Left ventricle myocardium inferior (tissue), 1 donor: ENCODE data around the gene MTO1. TPM values are rescaled to one million over a fixed set of nuclear protein-coding genes. Genes with fewer than 3 reads are reported as not detected.

Source experiments
- DNase-seq: peaks from one replicate; pipeline ENCODE4 v3.0.0-alpha.2; 2020
- H3K27ac ChIP-seq: fragments of 200-600 bp; replicated peaks from 2 replicates; pipeline ENCODE4 v1.8.0; 2021
- H3K27me3 ChIP-seq: fragments of 200-600 bp; 2 replicates; pipeline ENCODE4 v1.8.0; 2021; ENCODE audit warnings: low read depth
- H3K36me3 ChIP-seq: fragments of 200-600 bp; 2 replicates; pipeline ENCODE4 v1.8.0; 2021
- H3K4me1 ChIP-seq: fragments of 200-600 bp; 2 replicates; pipeline ENCODE4 v1.8.0; 2021
- H3K4me3 ChIP-seq: fragments of 200-600 bp; 2 replicates; pipeline ENCODE4 v1.8.0; 2021; ENCODE audit warnings: mild to moderate bottlenecking, moderate library complexity
- H3K9me3 ChIP-seq: fragments of 200-600 bp; replicated peaks from 2 replicates; pipeline ENCODE4 v1.8.0; 2021
- CTCF ChIP-seq: fragments of 200-600 bp; IDR thresholded peaks from 2 replicates; pipeline ENCODE4 v1.8.0; 2021; ENCODE audit warnings: antibody characterized with exemption, mild to moderate bottlenecking, borderline replicate concordance
- intact Hi-C: fragments of 100-400 bp; cut with micrococcal nuclease; formaldehyde crosslinking; loops from one replicate; pipeline ENCODE4 v1.11.0; 2022
- long read RNA-seq: library from polyadenylated mRNA; unstranded; transcript quantifications from one replicate; pipeline ENCODE4 v2.0.0, GENCODE V29; 2021
- total RNA-seq: library from RNA; stranded (reverse); fragmentation: NEBNext Ultra II Directional; extraction: Animal tissue kit (Norgen Biotek cat#: 25700); gene quantifications from one replicate; pipeline ENCODE4 v1.2.1, GENCODE V29; 2021
- donor health status: DM: no; HTN: yes; CAD: no; lungs with severe emphysema.

The MTO1 gene
- 30.4 TPM for total RNA-seq
- long read RNA-seq, full-length matches to known transcripts, result 37 of 63 reads
- long read RNA-seq, partial matches to known transcripts, result 3 of 63 reads
- long read RNA-seq, other reads (novel, unspliced or antisense), result 23 of 63 reads

- no peak for TF ChIP-seq CTCF
- Histone ChIP-seq H3K4me3 (peak within 1 kb of the TSS; percentile 80), H3K4me1 (peaks cover 36% of the 10 kb centered on the region), H3K36me3 (peaks cover 17% of the 10 kb centered on the region), H3K27ac (peak within 1 kb of the TSS; percentile 94), H3K9me3 (no peaks in the 10 kb centered on the region), H3K27me3 (no peaks in the 10 kb centered on the region)
- intact Hi-C loops, result no loop called here
- peak; percentile 91 for DNase-seq
These were observed at the start of gene MTO1 for GRCh38 chr6:73461537-73462350. MTO1 (plus strand) TSS chr6:73461737; CDS start chr6:73461855, 118 bp downstream.

- intact Hi-C loops, result no loop called here
- no peak overlapping the region for H3K27ac ChIP-seq
- no peaks in the 10 kb centered on the region for H3K9me3 ChIP-seq
- no peak for DNase-seq
- H3K27me3 ChIP-seq, result no peaks in the 10 kb centered on the region
- no peaks in the 10 kb centered on the region for H3K36me3 ChIP-seq
- TF ChIP-seq CTCF, result no peak
- H3K4me1 ChIP-seq, result no peaks in the 10 kb centered on the region
- no peak overlapping the region for H3K4me3 ChIP-seq
These were observed 48.4 kb upstream of the MTO1 start for GRCh38 chr6:73413102-73413501.

GRCh38 chr6:73418081-73418741, 43.3 kb upstream of the MTO1 start:
- intact Hi-C loops, result no loop called here
- no peaks in the 10 kb centered on the region for H3K27me3 ChIP-seq
- DNase-seq, result no peak
- peaks cover 8% of the 10 kb centered on the region for H3K36me3 ChIP-seq
- no peaks in the 10 kb centered on the region for H3K4me1 ChIP-seq
- no peak overlapping the region for H3K4me3 ChIP-seq
- no peak overlapping the region for H3K27ac ChIP-seq
- no peaks in the 10 kb centered on the region for H3K9me3 ChIP-seq
- no peak for TF ChIP-seq CTCF

- TF ChIP-seq CTCF, result no peak
- intact Hi-C loops, result no loop called here
- peaks cover 34% of the 10 kb centered on the region for H3K36me3 ChIP-seq
- no peaks in the 10 kb centered on the region for H3K4me1 ChIP-seq
- no peak overlapping the region for H3K27ac ChIP-seq
- H3K27me3 ChIP-seq, result no peaks in the 10 kb centered on the region
- H3K4me3 ChIP-seq, result no peak overlapping the region
- H3K9me3 ChIP-seq, result no peaks in the 10 kb centered on the region
- DNase-seq, result no peak
These were observed 40.0 kb upstream of the MTO1 start for GRCh38 chr6:73421534-73421933.

- intact Hi-C loops, result no loop called here
- H3K36me3 ChIP-seq, result peaks cover 55% of the 10 kb centered on the region
- no peak for DNase-seq
- H3K4me1 ChIP-seq, result no peaks in the 10 kb centered on the region
- H3K9me3 ChIP-seq, result no peaks in the 10 kb centered on the region
- TF ChIP-seq CTCF, result no peak
- H3K27ac ChIP-seq, result no peak overlapping the region
- H3K4me3 ChIP-seq, result no peak overlapping the region
- no peaks in the 10 kb centered on the region for H3K27me3 ChIP-seq
These were observed 26.3 kb upstream of the MTO1 start for GRCh38 chr6:73435236-73435635.
